Kidney tubule cell (primary cell): ENCODE data around the gene AKAP13.
A peak's percentile ranks its signal among the peaks of the same experiment; 100 is the strongest.
"Not testable (repeated sequence)": the region's sequence is repeated elsewhere in the genome, so short reads cannot be mapped to it uniquely, and the experiment has no call there.

Source experiments
- DNase-seq: peaks from one replicate; pipeline ENCODE4 v3.0.0-alpha.2; 2018; ENCODE audit warnings: low spot score

The AKAP13 gene

DNA sequence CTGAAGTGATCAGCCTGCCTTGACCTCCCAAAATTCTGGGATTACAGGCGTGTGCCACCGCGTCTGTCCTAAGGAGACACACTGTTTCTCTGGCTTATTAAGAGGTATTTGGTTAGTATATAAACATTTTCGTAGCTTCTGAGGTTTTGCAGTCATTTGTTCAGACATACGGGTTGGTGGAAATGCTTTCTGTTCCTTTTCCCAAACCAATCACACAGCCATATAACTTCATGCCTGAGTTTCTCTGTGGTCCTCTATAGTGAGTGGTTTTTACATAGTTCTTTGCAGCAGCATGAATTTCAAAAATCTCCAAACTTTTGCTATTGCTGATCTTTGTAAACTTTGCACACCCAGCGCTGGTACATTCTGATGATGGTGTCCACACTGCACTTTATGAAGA, 100.5 kb downstream of the AKAP13 start:
- DNase-seq: no peak

DNA sequence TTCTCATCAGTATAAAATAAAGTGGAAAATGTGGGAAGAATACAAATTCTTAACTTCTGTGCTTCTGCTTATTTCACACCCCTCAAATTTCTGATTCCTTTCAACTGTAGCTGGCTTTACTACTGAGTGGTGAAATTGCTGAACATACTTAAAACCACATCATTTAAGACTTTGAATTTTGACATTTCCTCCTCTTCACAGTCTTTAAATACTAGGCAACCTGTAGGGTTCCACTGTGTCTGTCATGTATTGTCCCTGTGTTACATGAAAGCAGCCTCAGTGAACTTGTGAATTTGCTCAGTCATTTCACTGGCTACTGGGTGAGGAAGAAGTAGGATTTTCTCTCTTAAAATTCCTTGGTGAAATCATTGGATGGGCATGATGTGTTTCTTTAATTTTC, 101.1 kb downstream of the AKAP13 start:
- not testable (repeated sequence) for DNase-seq

DNA sequence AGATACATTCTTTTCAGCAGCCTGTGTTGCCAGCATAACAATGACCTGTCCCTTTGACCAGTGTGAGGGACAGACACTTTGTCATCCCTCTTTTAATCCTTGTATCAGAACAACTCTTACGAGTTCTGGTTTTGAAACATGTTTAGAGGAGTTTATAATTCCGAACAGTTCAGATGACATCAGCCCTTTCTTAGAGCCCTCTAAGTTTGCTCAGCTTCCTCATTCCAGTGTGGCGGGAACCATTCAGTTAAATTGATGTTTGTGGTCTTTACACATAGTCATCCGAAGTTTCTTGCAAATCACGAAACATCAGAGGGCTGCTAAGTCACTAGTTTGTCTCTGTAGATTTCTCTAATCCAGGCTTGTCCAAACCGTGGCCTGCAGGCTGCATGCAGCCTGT, 102.5 kb downstream of the AKAP13 start:
- peak; percentile 90 for DNase-seq

DNA sequence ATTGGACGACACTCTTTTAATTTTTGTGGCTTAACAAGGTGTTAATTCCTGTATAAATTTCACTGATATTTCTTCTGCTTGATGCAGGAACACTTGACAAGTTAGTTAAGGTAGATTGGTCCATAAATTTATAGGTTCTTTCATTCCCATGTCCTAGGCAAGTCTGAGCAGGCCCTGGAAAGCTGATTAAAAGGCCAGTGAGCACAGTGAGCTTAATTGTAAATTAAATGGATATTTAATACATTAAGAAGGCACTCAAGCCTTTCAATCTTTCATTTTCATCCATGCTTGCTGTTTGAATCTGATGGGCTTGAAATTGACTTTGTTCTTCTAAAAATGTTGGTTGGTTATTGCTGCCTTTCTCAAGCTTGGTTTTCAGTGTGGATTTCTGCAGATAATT, 103.6 kb downstream of the AKAP13 start:
- not testable (repeated sequence) for DNase-seq

GRCh38 chr15:85484923-85485322, 104.5 kb downstream of the AKAP13 start:
- not testable (repeated sequence) for DNase-seq

- DNase-seq: peak; percentile 84
Measured at GRCh38 chr15:85485956-85486567, 105.7 kb downstream of the AKAP13 start.

DNA sequence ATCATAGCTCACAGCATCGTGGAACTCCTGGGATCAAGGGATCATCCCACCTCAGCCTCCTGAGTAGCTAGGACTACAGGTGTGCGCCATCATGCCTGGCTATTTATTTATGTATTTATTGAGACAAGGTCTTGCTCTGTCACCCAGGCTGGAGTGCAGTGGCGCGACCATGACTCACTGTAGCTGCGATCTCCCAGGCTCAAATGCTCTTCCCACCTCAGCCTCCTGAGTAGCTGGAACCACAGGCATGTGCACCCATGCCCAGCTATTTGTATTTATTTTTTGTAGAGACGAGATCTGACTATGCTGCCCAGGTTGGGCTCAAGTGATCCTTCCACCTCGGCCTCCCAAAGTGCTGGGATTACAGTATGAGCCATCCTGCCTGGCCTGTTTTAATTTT, 107.4 kb downstream of the AKAP13 start:
- DNase-seq: peak; percentile 95

DNA sequence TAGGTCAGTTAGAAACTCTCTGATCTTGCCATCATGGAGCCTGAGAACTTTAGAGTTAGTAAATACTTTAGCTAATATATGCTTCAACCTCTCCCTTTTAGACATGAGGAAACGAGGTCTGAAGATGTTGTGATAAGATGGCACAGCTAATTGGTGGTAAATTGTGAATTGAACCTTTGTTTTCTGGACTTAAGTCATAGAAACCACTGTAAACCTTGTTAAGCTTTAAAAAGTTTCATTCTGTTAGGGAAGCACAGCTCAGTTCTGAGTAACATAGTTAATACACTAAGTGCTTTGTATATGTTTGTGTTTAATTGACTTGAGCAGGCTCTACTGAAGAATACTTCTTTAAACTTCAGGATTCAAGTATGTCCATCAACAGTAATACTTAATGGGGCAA, 108.6 kb downstream of the AKAP13 start:
- DNase-seq: peak; percentile 33

DNA sequence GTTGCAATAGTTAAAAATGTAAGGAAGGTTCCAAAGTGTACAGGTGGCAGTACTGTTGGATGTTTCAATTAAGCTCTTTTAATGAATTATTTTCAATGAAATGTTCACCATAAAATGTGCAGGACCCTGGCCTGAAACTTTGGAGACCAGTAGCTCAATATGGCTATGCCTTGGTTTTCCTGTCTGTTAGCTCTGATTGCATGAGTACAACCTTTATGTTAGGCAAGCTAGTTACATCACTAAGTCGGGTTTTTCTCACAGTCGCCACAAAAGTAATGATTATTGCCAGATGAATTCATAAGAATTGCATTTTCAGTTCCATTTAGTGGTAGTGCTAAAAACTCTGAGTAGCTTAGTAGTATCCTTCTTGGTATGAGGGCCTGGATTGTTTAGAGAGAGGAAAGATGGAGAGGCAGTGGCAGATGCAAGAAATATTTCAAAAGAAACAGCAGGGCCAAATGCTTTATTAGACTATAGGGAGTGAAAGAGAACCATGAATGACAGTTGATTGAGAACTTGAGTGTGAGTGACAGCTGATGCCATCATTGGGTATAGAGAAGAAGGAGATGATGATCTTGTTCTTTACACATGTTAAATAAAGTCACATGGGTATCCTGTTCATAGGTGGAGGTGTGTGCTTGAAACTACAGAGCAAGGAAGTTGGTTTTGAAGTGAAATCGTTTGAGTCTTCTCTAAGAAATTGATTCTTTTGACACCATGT, 109.5 kb downstream of the AKAP13 start:
- DNase-seq: peak; percentile 38

GRCh38 chr15:85490856-85491255, 110.5 kb downstream of the AKAP13 start:
- DNase-seq: no peak

- DNase-seq: no peak
Measured at GRCh38 chr15:85491691-85492090, 111.3 kb downstream of the AKAP13 start.

DNA sequence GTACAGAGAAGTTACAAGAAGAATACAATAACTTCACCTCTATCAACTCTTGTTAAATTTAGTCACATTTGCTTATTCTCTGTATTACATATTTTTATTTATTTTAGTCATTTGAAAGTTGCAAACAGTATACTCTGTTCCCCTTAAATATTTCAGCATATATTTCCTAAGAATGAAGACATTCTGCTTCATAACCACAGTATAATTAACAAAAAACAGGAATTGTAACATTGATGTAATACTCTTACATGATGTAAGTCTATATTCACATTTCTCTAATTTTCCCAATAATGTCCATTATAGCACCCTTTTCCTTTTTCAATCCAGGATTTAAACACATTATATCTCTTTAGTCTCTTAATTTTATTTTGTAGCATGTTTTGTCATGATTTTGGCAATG, 112.0 kb downstream of the AKAP13 start:
- DNase-seq: no peak

- DNase-seq: no peak
Measured at GRCh38 chr15:85493260-85493659, 112.9 kb downstream of the AKAP13 start.

DNA sequence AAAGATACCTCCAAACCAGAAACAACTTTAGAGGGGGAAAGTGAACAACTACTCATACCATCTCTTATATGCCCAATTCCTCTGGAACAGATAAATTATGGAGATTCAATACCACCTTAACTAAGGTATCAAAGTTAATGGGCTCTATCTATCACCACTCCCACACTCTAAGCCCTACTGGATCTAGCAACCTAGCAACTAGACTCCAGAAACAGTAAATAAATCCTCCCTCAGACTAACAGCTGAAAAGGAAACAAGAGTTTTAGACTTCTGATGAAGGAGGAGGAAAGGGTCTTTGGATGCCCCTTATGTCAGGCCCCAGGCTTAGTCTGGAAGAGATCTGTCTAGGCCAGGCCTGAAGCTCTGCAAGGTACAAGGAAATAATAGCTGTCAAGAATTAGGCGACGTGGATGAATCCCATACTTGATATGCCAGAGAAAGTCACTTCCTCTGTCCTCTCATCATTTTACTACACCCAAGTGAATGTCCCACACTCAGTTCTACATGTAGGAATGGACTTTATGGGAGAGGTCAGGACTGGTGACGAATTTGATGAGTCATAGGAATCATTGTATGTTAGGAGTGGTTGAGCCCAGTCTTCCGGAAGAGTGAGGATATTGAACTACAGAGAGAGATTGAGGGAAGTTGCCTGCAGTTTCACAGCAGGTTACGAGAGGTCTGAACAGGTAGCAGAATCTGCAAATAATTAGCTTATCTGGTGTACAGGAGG, 113.8 kb downstream of the AKAP13 start:
- peak; percentile 99 for DNase-seq

DNA sequence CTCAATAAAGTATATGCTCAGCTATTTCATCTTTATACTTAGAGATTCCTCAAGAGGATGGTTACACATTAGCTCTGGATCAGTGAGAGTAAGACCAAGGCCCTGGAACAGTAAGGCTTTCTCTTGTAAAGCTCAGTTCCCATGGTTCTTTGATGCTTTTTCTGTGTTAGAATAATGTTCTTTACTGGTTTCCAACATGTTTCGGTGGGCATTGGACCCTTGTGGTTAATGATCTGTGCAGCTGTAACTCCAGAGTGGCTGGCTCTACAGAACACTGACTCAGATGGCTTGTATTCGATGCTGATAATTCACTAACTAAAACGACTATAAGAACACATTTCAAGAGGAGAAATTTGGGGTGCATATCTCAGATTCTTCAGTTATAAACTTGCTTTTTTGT, 114.7 kb downstream of the AKAP13 start:
- peak; percentile 50 for DNase-seq

DNA sequence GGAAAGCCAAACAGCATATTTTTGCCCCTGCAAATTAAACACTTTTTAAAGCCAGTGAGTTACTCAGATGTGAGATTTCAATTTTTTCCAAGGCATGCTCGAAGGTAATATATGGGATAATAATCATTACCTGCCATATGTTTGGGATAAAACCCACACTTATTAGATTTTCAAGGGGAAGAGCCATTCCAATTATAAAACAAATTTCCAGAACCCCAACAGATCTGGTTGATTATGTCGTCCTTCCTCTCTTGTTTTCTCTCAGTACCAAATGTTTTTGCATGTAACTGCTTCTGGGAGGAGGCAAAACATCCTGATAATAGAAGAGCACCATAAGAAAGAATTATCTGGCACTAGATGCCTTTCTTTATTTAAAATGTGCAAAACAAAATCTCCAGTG, 115.1 kb downstream of the AKAP13 start:
- DNase-seq: no peak

GRCh38 chr15:85496151-85496550, 115.7 kb downstream of the AKAP13 start:
- no peak for DNase-seq

DNA sequence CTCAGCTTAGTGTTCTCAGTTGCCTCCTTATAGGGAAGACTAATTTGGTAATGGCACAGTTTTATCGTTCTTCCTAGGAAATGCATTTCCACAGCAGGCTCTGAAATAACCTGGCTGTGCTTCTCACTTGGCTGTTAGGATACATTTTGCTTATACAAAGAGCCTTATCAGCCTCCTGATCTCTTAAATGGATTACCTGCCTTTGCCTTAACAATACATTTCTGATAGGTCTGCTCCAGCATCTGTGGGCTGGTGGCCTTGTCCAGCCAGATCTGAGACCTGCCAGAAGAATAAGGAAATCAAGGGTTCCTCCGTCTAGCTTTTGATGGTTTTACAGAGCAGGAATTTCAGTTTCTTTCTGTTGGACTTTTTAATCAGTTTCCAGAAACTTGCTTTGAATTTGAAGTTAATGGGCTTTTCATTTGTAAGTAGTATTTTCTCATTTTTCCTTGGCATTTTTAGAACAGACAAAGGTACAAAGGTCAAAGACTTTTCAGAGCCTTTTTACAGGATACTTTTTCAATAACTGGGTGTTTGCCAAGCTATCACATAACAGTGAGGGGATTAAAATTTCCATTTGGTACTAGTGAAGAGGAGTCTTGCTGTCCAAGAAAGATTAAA, 116.3 kb downstream of the AKAP13 start:
- DNase-seq: no peak

GRCh38 chr15:85497172-85497569, 116.8 kb downstream of the AKAP13 start:
- DNase-seq: no peak

- DNase-seq: no peak
Measured at GRCh38 chr15:85498471-85498870, 118.1 kb downstream of the AKAP13 start.

DNA sequence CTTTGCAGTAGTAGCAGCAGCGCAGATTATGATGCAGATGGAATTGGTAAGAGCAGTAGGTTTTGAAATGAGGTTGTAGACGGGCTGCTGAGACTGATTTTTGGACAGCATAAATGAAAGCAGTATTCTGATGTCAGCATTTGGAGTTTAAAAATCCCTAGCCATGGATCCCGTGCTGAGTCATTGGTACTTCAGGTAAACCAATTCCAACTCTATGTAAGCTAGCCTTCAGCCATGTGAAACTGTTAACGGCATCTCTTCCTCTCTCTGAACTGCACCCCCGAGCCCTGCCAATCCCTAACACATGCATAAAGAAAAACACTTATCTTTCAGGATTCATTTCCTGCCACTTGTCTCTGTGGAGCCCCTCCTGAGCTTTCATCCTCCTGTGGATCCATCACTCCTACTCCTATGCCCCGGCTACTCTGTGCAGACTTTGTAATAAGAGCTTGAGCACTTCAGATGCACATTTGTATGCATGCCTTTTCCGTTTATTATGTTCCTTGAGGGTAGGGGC, 119.0 kb downstream of the AKAP13 start:
- no peak for DNase-seq

GRCh38 chr15:85500060-85500708, 119.8 kb downstream of the AKAP13 start:
- DNase-seq: no peak
